ELF-1 (cell line): ENCODE results near the gene EPB41L4B.
"Not testable (repeated sequence)": the region's sequence is repeated elsewhere in the genome, so short reads cannot be mapped to it uniquely, and the experiment has no call there.

Source experiments
- DNase-seq: peaks from one replicate; pipeline ENCODE4 v3.0.0-alpha.2; 2016; ENCODE audit warnings: low read depth, low spot score

EPB41L4B gene

DNA sequence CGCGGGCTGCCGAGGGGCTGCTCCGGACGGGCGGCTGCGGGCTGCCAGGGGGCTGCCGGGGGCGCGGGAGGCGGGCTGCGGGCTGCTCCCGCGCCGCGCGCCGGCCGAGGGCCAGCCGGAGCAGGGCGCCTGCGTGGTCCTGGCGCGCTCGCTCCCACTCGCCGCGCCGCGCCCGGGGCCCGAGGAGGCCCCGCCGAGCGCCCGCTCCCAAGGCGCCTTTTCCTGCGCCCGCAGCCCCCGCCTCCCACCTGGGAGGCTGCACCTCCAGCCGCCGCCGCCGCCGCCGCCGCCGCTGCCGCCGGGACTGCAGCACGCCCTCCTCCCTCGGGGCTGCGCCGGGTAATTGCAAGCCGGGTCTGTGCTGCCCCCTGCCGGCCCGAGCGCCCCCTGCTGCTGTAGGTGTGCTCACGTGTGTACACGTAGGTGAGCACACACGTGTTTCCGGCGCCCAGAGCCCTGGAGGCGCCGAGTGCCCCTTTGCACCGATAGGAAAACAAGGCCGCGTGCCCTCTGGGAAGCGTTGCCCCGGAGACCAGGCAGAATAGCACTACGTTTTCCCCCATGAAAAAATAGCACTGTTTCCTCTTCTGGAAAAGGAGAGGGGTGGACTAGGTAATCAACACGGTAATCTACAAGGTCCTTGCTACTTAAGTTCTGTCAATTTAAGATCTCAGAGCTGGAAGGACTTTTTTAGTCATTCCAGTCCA lies at the start of gene EPB41L4B:
EPB41L4B (minus strand) TSS at position 318 of the 707 bp plus-strand sequence. CDS start 613 bp downstream, outside the sequence.
- peak; percentile 96 for DNase-seq

- DNase-seq: no peak
These were observed 48.4 kb upstream of the EPB41L4B start for GRCh38 chr9:109369285-109369684.

GRCh38 chr9:109360771-109361170 lies 39.9 kb upstream of the EPB41L4B start:
- DNase-seq: no peak

DNA sequence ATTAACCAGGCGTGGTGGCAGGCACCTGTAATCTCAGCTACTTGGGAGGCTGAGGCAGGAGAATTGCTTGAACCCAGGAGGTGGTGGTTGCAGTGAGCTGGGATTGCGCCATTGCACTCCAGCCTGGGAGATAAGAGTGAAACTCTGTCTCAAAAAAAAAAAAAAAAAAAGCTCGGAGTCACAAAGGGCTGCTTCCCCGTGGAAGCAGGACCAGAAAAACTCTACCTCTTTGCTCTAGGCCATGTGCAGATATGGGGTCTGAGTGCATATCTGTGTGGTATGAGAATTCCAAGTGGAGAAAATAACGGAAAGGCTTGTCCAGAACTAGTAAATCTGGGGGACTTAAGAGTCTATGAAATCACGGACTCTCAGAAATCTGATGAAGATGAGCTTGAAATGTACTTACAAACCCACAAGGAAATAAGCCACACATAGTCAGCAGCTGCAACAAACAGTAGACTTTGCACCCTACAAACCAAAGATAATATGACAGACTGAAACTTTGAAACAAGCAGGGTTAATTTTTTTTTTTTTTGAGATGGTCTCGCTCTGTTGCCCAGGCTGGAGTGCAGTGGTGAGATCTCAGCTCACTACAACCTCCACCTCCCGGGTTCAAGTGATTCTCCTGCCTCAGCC lies 38.2 kb upstream of the EPB41L4B start:
- not testable (repeated sequence) for DNase-seq

- DNase-seq: peak; percentile 92
These were observed 34.9 kb upstream of the EPB41L4B start for GRCh38 chr9:109355564-109356297.

- no peak for DNase-seq
These were observed 33.3 kb upstream of the EPB41L4B start for GRCh38 chr9:109354190-109354589.

DNA sequence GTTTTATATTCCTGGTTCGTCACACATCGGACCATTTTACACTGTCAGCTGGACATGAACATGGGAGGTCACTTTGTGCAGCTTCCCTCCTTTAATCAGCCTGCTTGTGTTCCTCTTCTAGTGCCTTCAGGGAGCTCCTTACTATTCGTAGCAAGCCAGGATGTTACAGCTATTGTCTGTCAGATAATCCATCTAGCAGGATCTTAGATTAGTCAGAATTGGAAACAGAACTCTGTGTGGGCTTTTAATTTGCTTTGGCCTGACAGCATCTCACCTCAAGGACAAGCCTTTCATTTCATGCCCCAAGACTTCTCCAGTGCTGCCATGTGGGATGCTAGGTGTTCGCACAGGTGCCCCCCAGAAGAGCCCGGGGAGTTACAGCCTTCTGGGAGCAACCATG lies 30.2 kb upstream of the EPB41L4B start:
- no peak for DNase-seq

GRCh38 chr9:109349421-109349846 lies 28.6 kb upstream of the EPB41L4B start:
- DNase-seq: no peak

DNA sequence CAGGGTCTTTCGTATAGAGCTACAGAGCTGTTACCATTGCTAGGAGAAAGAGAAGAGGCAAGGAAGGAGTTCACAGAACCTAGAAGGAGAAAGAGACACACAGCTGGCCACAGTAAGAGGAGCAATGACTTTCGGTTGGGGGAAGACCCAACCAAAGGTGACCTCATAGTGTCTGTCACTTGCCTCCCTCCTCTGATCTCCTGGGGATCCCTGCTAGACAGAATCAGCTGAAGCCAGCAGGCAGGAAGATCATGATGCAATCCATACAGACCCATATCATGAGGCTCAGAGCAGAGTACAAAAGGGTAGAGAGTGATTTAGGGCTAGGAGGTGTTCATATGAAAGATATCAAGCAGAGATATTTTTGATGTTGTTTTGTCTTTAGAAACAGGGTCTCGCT lies 26.0 kb upstream of the EPB41L4B start:
- DNase-seq: no peak

GRCh38 chr9:109344866-109345265 lies 24.0 kb upstream of the EPB41L4B start:
- DNase-seq: no peak

- no peak for DNase-seq
These were observed 22.0 kb upstream of the EPB41L4B start for GRCh38 chr9:109342878-109343277.

GRCh38 chr9:109341561-109341960 lies 20.7 kb upstream of the EPB41L4B start:
- no peak for DNase-seq

DNA sequence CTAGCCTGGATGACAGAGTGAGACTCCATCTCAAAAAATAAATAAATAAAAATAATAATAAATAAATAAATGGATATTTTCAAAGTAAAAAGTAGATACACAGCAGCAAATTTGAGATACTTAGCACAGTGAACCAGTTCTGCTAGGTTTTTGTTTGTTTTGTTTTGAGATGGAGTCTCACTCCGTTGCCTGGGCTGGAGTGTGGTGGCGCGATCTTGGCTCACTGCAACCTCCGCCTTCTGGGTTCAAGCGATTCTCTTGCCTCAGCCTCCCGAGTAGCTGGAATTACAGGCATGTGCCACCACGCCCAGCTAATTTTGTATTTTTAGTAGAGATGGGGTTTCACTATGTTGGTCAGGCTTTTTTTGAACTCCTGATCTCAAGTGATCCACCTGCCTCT lies 20.1 kb upstream of the EPB41L4B start:
- not testable (repeated sequence) for DNase-seq

- DNase-seq: no peak
These were observed 15.6 kb upstream of the EPB41L4B start for GRCh38 chr9:109336409-109336808.

- no peak for DNase-seq
These were observed 15.1 kb upstream of the EPB41L4B start for GRCh38 chr9:109335929-109336328.

- DNase-seq: no peak
These were observed 14.3 kb upstream of the EPB41L4B start for GRCh38 chr9:109335121-109335520.

GRCh38 chr9:109331353-109331752 lies 10.5 kb upstream of the EPB41L4B start:
- no peak for DNase-seq

DNA sequence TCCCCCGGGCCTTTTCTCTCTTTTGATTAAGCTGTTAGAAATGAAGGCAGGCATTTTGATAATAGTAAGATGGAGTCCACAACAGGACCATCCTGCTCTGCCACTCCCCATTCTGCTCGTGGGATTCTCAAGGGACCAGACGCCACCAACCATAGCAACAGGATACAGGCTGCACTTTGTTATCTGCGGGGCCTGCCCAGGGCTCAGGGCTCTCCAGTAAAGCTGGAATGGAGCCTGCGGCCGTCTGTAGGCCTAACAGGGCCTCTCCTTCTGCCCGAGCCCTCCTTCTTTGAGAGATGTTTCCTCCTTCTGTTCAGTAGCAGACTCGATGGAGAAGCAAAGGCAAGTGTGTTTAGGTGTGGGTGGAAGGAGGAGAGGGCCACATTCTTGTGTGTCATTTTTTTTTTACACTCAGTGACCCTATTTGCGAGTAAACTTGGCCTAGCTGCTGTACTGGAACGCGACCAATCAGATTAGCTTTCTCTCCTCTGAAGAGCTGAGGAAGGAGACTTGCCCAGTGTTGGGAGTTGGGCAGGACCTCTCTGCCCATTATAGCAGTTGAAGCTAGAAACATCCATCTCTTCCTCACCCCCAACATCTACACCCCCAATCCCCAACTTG lies 8.9 kb upstream of the EPB41L4B start:
- peak; percentile 23 for DNase-seq

GRCh38 chr9:109328978-109329637 lies 8.2 kb upstream of the EPB41L4B start:
- DNase-seq: no peak

- DNase-seq: no peak
These were observed 4.2 kb upstream of the EPB41L4B start for GRCh38 chr9:109325089-109325488.

DNA sequence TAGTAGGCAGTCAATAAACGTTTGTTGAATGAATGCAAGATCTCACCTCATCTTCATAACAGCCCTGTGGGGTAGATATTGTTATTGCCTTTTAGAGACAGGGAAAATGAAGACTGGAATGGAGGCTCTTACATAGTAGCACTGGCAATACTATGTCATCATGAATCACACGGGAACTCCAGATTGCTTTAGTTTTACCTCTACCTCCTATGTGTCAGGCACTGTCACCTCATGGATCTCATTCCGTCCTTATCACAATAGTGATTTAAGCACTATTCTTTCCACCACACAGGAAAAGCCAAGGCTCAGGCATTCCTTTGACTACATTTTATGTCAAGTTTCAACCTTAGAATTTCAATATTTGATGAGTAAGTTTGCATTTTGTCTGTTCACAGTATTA lies 2.9 kb upstream of the EPB41L4B start:
- DNase-seq: no peak

DNA sequence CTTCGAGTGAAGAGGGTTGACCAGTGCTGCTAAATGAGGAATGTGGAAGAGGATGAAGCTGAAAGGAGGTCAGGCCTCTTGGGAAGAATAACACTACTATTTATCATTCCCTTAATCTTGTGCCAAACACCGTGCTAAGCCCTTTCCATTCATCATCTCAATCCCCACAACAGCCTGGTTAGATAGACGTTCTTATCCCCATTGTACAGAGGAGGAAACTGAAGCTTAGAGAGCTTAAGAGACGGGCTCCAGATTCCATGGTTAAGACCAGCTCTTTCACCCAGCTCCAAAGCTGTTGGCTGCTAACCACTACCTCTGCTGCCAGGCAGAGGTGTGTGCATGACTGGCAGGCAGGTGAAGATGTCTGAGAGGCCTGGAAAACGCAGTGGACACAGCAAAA lies 868 bp upstream of the EPB41L4B start:
- no peak for DNase-seq
